ENCODE results near the gene UBFD1.

DNA sequence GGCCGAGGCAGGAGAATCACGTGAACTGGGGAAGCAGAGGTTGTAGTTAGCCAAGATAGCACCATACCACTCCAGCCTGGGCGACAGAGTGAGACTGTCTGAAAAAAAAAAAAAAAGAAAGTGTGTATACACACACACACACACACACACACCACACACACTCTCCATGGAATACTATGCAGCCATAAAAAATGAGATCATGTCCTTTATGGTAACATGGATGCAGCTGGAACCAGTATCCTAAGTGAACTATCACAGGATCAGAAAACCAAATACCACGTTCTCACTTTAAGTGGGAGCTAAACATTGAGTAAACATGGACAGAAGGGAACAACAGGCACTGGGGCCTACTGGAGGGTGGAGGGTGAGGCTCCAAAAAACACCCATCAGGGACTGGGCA is 21.8 kb downstream of the UBFD1 start:
- TF ChIP-seq, protein P1, sequence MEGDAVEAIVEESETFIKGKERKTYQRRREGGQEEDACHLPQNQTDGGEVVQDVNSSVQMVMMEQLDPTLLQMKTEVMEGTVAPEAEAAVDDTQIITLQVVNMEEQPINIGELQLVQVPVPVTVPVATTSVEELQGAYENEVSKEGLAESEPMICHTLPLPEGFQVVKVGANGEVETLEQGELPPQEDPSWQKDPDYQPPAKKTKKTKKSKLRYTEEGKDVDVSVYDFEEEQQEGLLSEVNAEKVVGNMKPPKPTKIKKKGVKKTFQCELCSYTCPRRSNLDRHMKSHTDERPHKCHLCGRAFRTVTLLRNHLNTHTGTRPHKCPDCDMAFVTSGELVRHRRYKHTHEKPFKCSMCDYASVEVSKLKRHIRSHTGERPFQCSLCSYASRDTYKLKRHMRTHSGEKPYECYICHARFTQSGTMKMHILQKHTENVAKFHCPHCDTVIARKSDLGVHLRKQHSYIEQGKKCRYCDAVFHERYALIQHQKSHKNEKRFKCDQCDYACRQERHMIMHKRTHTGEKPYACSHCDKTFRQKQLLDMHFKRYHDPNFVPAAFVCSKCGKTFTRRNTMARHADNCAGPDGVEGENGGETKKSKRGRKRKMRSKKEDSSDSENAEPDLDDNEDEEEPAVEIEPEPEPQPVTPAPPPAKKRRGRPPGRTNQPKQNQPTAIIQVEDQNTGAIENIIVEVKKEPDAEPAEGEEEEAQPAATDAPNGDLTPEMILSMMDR (conservative IDR thresholded peaks at IDR 0.05 in 1 of 2, IDR thresholded peaks at IDR 0.05 in 1 of 2; ENCODE audit: low read depth in 1 of 2, low read length in 2 of 2) = no peak
- TF ChIP-seq EZH2 (IDR thresholded peaks at IDR 0.05; ENCODE audit: low read length, missing control alignments) = no peak
